PC-3 (cell line): ENCODE data around the gene CD44. TPM values are rescaled to one million over a fixed set of nuclear protein-coding genes. Genes with fewer than 3 reads are reported as not detected.

Source experiments
- ATAC-seq: fragments of 200-7000 bp; cut with Tn5 transposase; 2 replicates; pipeline ENCODE4 v1.9.1; 2020; ENCODE audit warnings: mild to moderate bottlenecking, moderate library complexity
- BruUV-seq: library from RNA; stranded (reverse); fragments of 400-500 nt; replicated peaks from 2 replicates; lab custom pipeline; 2021; lab: Mats Ljungman, UMichigan
- CTCF ChIA-PET: fragments of 300-600 bp; sonication (Branson Sonifier 250); formaldehyde crosslinking; loops from one replicate; lab custom pipeline; 2022; ENCODE audit warnings: antibody characterized with exemption; lab: Charles Lee
- POLR2A ChIA-PET: fragments of 300-600 bp; sonication (Branson Sonifier 250); formaldehyde crosslinking; loops from one replicate; lab custom pipeline; 2022; ENCODE audit warnings: antibody characterized with exemption; ENCODE audit not compliant: unreplicated experiment; lab: Charles Lee
- DNase-seq: peaks from one replicate; pipeline ENCODE4 v3.0.0-alpha.2; 2015
- H2AFZ ChIP-seq: fragments of 300-600 bp; sonication (generic); 2 replicates; pipeline ENCODE4 v1.6.0; 2016; ENCODE audit warnings: antibody characterized with exemption, low read length
- H3F3A ChIP-seq: fragments of 300-600 bp; sonication (generic); one replicate; pipeline ENCODE4 v1.6.0; 2017; ENCODE audit warnings: antibody characterized with exemption, low read length, control low read depth, mild to moderate bottlenecking; ENCODE audit not compliant: unreplicated experiment
- H3K27ac ChIP-seq: fragments of 300-600 bp; sonication (generic); 2 replicates; pipeline ENCODE4 v1.5.1; 2016; ENCODE audit warnings: mild to moderate bottlenecking, low read length
- H3K27me3 ChIP-seq: fragments of 300-600 bp; sonication (generic); 2 replicates; pipeline ENCODE4 v1.6.1; 2016; ENCODE audit warnings: low read length, mixed read lengths
- H3K36me3 ChIP-seq: fragments of 300-600 bp; sonication (generic); 2 replicates; pipeline ENCODE4 v1.6.1; 2016; ENCODE audit warnings: low read depth, mixed run types, low read length, mixed read lengths
- H3K4me1 ChIP-seq: fragments of 300-600 bp; sonication (generic); 2 replicates; pipeline ENCODE4 v1.5.1; 2016; ENCODE audit warnings: low read length; ENCODE audit not compliant: insufficient read depth
- H3K4me2 ChIP-seq: fragments of 300-600 bp; sonication (generic); 2 replicates; pipeline ENCODE4 v1.6.0; 2016; ENCODE audit warnings: low read length
- H3K4me3 ChIP-seq: fragments of 300-600 bp; sonication (generic); 2 replicates; pipeline ENCODE4 v1.5.1; 2016; ENCODE audit warnings: mild to moderate bottlenecking, low read length, mixed read lengths
- H3K79me2 ChIP-seq: fragments of 300-600 bp; sonication (generic); 2 replicates; pipeline ENCODE4 v1.6.1; 2017; ENCODE audit warnings: low read length, mixed read lengths
- H3K9ac ChIP-seq: fragments of 300-600 bp; sonication (generic); 2 replicates; pipeline ENCODE4 v1.6.0; 2016; ENCODE audit warnings: mild to moderate bottlenecking, low read length
- H3K9me2 ChIP-seq: fragments of 300-600 bp; sonication (generic); replicated peaks from 2 replicates; pipeline ENCODE4 v1.6.1; 2016; ENCODE audit warnings: mixed run types, low read length, mixed read lengths
- H3K9me3 ChIP-seq: fragments of 300-600 bp; sonication (generic); 2 replicates; pipeline ENCODE4 v1.6.1; 2016; ENCODE audit warnings: low read length, mixed read lengths
- H4K20me1 ChIP-seq: fragments of 300-600 bp; sonication (generic); 2 replicates; pipeline ENCODE4 v1.6.1; 2016; ENCODE audit warnings: low read length, mixed read lengths
- EZH2 ChIP-seq: fragments of 300-600 bp; sonication (generic); IDR thresholded peaks from one replicate; pipeline ENCODE4 v1.6.1; 2017; ENCODE audit warnings: antibody characterized with exemption, mild to moderate bottlenecking, low read length; ENCODE audit not compliant: unreplicated experiment
- EZH2phosphoT487 ChIP-seq: fragments of 300-600 bp; sonication (generic); IDR thresholded peaks from 2 replicates; pipeline ENCODE4 v1.6.1; 2018; ENCODE audit warnings: mild to moderate bottlenecking, antibody characterized with exemption, low read length, borderline replicate concordance
- intact Hi-C: fragments of 100-400 bp; cut with micrococcal nuclease; formaldehyde crosslinking; loops from 2 replicates; pipeline ENCODE4 v1.9.0; 2023
- total RNA-seq: library from RNA; depleted of rRNA; stranded (reverse); fragments of >200 nt; gene quantifications from 2 replicates; pipeline ENCODE4 v1.2.3, GENCODE V29; 2014
- TF ChIP-seq, protein P1 (sequence below): fragments of 300-600 bp; sonication (generic); conservative IDR thresholded peaks from 2 replicates; pipeline ENCODE4 v1.5.1; 2017; ENCODE audit warnings: antibody characterized with exemption, low read depth, mild to moderate bottlenecking, low read length

The CD44 gene
- total RNA-seq, 1 experiment from 2014 or later, result 181 TPM

DNA sequence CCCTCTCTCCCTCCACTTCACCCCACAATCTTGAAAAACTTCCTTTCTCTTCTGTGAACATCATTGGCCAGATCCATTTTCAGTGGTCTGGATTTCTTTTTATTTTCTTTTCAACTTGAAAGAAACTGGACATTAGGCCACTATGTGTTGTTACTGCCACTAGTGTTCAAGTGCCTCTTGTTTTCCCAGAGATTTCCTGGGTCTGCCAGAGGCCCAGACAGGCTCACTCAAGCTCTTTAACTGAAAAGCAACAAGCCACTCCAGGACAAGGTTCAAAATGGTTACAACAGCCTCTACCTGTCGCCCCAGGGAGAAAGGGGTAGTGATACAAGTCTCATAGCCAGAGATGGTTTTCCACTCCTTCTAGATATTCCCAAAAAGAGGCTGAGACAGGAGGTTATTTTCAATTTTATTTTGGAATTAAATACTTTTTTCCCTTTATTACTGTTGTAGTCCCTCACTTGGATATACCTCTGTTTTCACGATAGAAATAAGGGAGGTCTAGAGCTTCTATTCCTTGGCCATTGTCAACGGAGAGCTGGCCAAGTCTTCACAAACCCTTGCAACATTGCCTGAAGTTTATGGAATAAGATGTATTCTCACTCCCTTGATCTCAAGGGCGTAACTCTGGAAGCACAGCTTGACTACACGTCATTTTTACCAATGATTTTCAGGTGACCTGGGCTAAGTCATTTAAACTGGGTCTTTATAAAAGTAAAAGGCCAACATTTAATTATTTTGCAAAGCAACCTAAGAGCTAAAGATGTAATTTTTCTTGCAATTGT is 92.3 kb downstream of the CD44 start:
- BruUV-seq, result no TSS peak
- Histone ChIP-seq H3K9ac (no peak overlapping the region), H3K36me3 (peaks cover 44% of the 10 kb centered on the region), H3K4me1 (peaks cover 12% of the 10 kb centered on the region), H3K27ac (no peak overlapping the region), H3F3A (no peaks in the 10 kb centered on the region), H3K9me2 (no peaks in the 10 kb centered on the region), H3K9me3 (no peaks in the 10 kb centered on the region), H3K4me3 (no peak overlapping the region), H3K79me2 (no peaks in the 10 kb centered on the region), H3K27me3 (no peaks in the 10 kb centered on the region), H2AFZ (no peak overlapping the region), H3K4me2 (no peak overlapping the region), H4K20me1 (no peaks in the 10 kb centered on the region)
- ChIA-PET CTCF (no interaction called here), POLR2A (no interaction called here)
- intact Hi-C loops, result loop anchor here (10.0 kb wide), 2 partner anchors 164 to 226 kb away; no protein-coding TSS in a partner anchor
- no peak for ATAC-seq
- TF ChIP-seq, protein P1, sequence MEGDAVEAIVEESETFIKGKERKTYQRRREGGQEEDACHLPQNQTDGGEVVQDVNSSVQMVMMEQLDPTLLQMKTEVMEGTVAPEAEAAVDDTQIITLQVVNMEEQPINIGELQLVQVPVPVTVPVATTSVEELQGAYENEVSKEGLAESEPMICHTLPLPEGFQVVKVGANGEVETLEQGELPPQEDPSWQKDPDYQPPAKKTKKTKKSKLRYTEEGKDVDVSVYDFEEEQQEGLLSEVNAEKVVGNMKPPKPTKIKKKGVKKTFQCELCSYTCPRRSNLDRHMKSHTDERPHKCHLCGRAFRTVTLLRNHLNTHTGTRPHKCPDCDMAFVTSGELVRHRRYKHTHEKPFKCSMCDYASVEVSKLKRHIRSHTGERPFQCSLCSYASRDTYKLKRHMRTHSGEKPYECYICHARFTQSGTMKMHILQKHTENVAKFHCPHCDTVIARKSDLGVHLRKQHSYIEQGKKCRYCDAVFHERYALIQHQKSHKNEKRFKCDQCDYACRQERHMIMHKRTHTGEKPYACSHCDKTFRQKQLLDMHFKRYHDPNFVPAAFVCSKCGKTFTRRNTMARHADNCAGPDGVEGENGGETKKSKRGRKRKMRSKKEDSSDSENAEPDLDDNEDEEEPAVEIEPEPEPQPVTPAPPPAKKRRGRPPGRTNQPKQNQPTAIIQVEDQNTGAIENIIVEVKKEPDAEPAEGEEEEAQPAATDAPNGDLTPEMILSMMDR, result no peak
- TF ChIP-seq EZH2, result no peak
- no peak for TF ChIP-seq EZH2phosphoT487
- no peak for DNase-seq

DNA sequence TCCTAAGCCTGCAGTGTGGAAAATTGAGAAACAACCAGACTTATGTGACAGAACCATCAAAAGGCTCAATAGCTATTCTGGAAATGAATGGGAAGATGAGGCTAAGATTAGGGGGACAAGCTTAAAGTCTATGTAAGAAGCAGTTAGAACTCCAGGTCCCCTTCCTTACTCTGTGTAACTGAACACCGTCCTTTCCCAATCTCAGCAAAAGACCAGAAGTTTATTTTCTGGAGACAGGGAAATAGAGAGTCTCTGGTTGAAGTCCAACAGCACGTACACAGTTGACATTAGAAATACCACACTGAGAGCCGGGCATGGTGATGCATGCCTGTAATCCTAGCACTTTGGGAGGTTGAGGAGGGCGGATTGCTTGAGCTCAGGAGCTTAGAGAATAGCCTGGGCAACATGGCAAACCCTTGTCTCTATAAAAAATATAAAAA is 93.9 kb downstream of the CD44 start:
- Histone ChIP-seq H3K9me2 (no peaks in the 10 kb centered on the region), H3K4me3 (no peak overlapping the region), H4K20me1 (no peaks in the 10 kb centered on the region), H3K4me2 (no peak overlapping the region), H3K4me1 (peaks cover 25% of the 10 kb centered on the region), H3K79me2 (no peaks in the 10 kb centered on the region), H2AFZ (no peak overlapping the region), H3K9me3 (no peaks in the 10 kb centered on the region), H3K36me3 (peaks cover 36% of the 10 kb centered on the region), H3F3A (no peaks in the 10 kb centered on the region), H3K27ac (no peak overlapping the region), H3K9ac (no peak overlapping the region), H3K27me3 (no peaks in the 10 kb centered on the region)
- ATAC-seq (no peak), DNase-seq (no peak)
- TF ChIP-seq EZH2, result no peak
- TF ChIP-seq EZH2phosphoT487, result no peak
- TF ChIP-seq, protein P1, result no peak
- ChIA-PET POLR2A (no interaction called here), CTCF (no interaction called here)
- no TSS peak for BruUV-seq
- intact Hi-C loops, result loop anchor here (10.0 kb wide), 2 partner anchors 162 to 228 kb away; no protein-coding TSS in a partner anchor

DNA sequence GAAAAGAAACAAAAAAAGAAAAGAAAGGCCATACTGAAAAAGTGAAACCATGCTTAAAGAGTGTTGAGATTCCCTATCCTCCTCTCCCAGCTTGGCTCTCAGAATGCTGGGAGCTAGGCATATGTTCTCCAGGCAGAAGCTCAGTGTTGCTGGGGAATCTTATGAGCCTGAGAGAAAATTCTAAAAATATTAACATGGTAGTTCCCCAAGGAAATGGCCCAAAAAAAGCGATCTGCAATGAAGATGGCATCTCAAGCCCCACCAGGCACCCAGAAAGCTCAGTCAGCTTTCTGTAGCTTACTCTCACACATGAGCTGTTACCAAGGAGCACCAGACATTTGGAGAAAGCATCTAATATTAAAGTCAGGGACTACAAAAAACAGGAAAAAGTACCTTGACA is 94.5 kb downstream of the CD44 start:
- no TSS peak for BruUV-seq
- H3K79me2 ChIP-seq, result no peaks in the 10 kb centered on the region

More for the DNA sequence above, 94.5 kb downstream of the CD44 start:
- Histone ChIP-seq H3K27ac (no peak overlapping the region), H3K9me3 (no peaks in the 10 kb centered on the region), H2AFZ (no peak overlapping the region), H3K9ac (no peak overlapping the region), H3F3A (no peaks in the 10 kb centered on the region), H3K4me1 (peaks cover 25% of the 10 kb centered on the region), H3K9me2 (no peaks in the 10 kb centered on the region), H3K4me3 (no peak overlapping the region), H3K4me2 (no peak overlapping the region), H4K20me1 (no peaks in the 10 kb centered on the region), H3K36me3 (peaks cover 30% of the 10 kb centered on the region), H3K27me3 (no peaks in the 10 kb centered on the region)
- POLR2A ChIA-PET, result no interaction called here
- DNase-seq, result no peak
- TF ChIP-seq EZH2phosphoT487, result no peak
- no peak for TF ChIP-seq EZH2
- TF ChIP-seq, protein P1, result no peak
- ATAC-seq, result no peak
- CTCF ChIA-PET, result no interaction called here
- intact Hi-C loops, result loop anchor here (10.0 kb wide), 2 partner anchors 161 to 229 kb away; no protein-coding TSS in a partner anchor
